Measurements from ENCODE around the gene PEX26.
"Not testable (repeated sequence)": the region's sequence is repeated elsewhere in the genome, so short reads cannot be mapped to it uniquely, and the experiment has no call there.

Gene PEX26

GRCh38 chr22:18095101-18095805 lies 17.5 kb downstream of the PEX26 start:
- TF ChIP-seq CTCF (conservative IDR thresholded peaks at IDR 0.05) (no peak), ZFX (IDR thresholded peaks at IDR 0.05) (no peak)
- no peak overlapping the region for H3K27ac ChIP-seq

- TF ChIP-seq CTCF (conservative IDR thresholded peaks at IDR 0.05) (no peak), ZFX (IDR thresholded peaks at IDR 0.05) (no peak)
- no peak overlapping the region for H3K27ac ChIP-seq
Observed at GRCh38 chr22:18096823-18097222, 19.0 kb downstream of the PEX26 start.

- no peak overlapping the region for H3K27ac ChIP-seq
- no peak for TF ChIP-seq ZFX (IDR thresholded peaks at IDR 0.05)
- no peak for TF ChIP-seq CTCF (conservative IDR thresholded peaks at IDR 0.05)
Observed at GRCh38 chr22:18100781-18101180, 23.0 kb downstream of the PEX26 start.

GRCh38 chr22:18101536-18101935 lies 23.7 kb downstream of the PEX26 start:
- no peak overlapping the region for H3K27ac ChIP-seq
- TF ChIP-seq CTCF (conservative IDR thresholded peaks at IDR 0.05) = no peak
- no peak for TF ChIP-seq ZFX (IDR thresholded peaks at IDR 0.05)

- no peak for TF ChIP-seq CTCF (conservative IDR thresholded peaks at IDR 0.05)
- no peak for TF ChIP-seq ZFX (IDR thresholded peaks at IDR 0.05)
- no peak overlapping the region for H3K27ac ChIP-seq
Observed at GRCh38 chr22:18103527-18104269, 25.9 kb downstream of the PEX26 start.

GRCh38 chr22:18104566-18104965 lies 26.8 kb downstream of the PEX26 start:
- no peak for TF ChIP-seq ZFX (IDR thresholded peaks at IDR 0.05)
- no peak for TF ChIP-seq CTCF (conservative IDR thresholded peaks at IDR 0.05)
- no peak overlapping the region for H3K27ac ChIP-seq

GRCh38 chr22:18105981-18106380 lies 28.2 kb downstream of the PEX26 start:
- H3K27ac ChIP-seq = not testable (repeated sequence)

- H3K27ac ChIP-seq = not testable (repeated sequence)
Observed at GRCh38 chr22:18106550-18107341, 29.0 kb downstream of the PEX26 start.
